Mesodermal cell (in vitro differentiated cells): Measurements from ENCODE around the gene GAL3ST3.
"Not testable (repeated sequence)": the region's sequence is repeated elsewhere in the genome, so short reads cannot be mapped to it uniquely, and the experiment has no call there.

ENCODE experiments used
- H3K27ac ChIP-seq: 2 replicates; pipeline ENCODE4 v1.7.0; 2013; ENCODE audit warnings: mild to moderate bottlenecking, low read depth, low read length, moderate library complexity; ENCODE audit not compliant: severe bottlenecking
- H3K36me3 ChIP-seq: 2 replicates; pipeline ENCODE4 v1.7.1; 2013; ENCODE audit warnings: mild to moderate bottlenecking, low read length, moderate library complexity; ENCODE audit not compliant: control insufficient read depth, insufficient read depth
- H3K4me1 ChIP-seq: one replicate; pipeline ENCODE4 v1.7.1; 2013; ENCODE audit warnings: mild to moderate bottlenecking, low read length; ENCODE audit not compliant: insufficient read depth, control insufficient read depth, poor library complexity, severe bottlenecking
- H3K4me3 ChIP-seq: 2 replicates; pipeline ENCODE4 v1.7.0; 2013; ENCODE audit warnings: low read length, control low read depth, mild to moderate bottlenecking; ENCODE audit not compliant: insufficient read depth, poor library complexity, severe bottlenecking; ENCODE audit errors: extremely low read depth
- H3K9me3 ChIP-seq: 2 replicates; pipeline ENCODE4 v1.7.1; 2013; ENCODE audit warnings: mild to moderate bottlenecking, low read length, moderate library complexity; ENCODE audit not compliant: control insufficient read depth
- WGBS, 2 experiments: methylation state at CpG; one replicate each; pipeline ENCODE4 v1.1.5; 2013; ENCODE audit warnings: missing lambda C conversion rate in 2 of 2; ENCODE audit not compliant: insufficient coverage in 2 of 2; 5-methylcytosine and 5-hydroxymethylcytosine counted together

The GAL3ST3 gene

GRCh38 chr11:66012946-66013761 is 35.8 kb downstream of the GAL3ST3 start:
- H3K4me3 ChIP-seq, result no peak overlapping the region
- no peaks in the 10 kb centered on the region for H3K36me3 ChIP-seq
- no peak overlapping the region for H3K27ac ChIP-seq
- 82 to 84% methylated on average over 10 to 11 of the region's 12 CpGs for WGBS, 2 experiments
- peaks cover 27% of the 10 kb centered on the region for H3K4me1 ChIP-seq
- H3K9me3 ChIP-seq, result no peaks in the 10 kb centered on the region

GRCh38 chr11:66012371-66012945 is 36.5 kb downstream of the GAL3ST3 start:
- Histone ChIP-seq H3K4me3 (no peak overlapping the region), H3K4me1 (peaks cover 27% of the 10 kb centered on the region), H3K27ac (no peak overlapping the region), H3K36me3 (no peaks in the 10 kb centered on the region), H3K9me3 (no peaks in the 10 kb centered on the region)
- 77 to 86% methylated on average over 7 to 10 of the region's 12 CpGs for WGBS, 2 experiments

- H3K27ac ChIP-seq, result no peak within 1 kb of the TSS
- WGBS, 2 experiments, result 76 to 88% methylated on average over 61 of the region's 61 CpGs
- H3K9me3 ChIP-seq, result no peaks in the 10 kb centered on the region
- no peak within 1 kb of the TSS for H3K4me3 ChIP-seq
- no peaks in the 10 kb centered on the region for H3K36me3 ChIP-seq
- H3K4me1 ChIP-seq, result peaks cover 31% of the 10 kb centered on the region
These were observed 37.1 kb downstream of the GAL3ST3 start, which contains the start of gene CST6 for GRCh38 chr11:66011785-66012303. CST6 (plus strand) TSS chr11:66012008; CDS start chr11:66012045, 37 bp downstream.

- Histone ChIP-seq H3K36me3 (peaks cover 4% of the 10 kb centered on the region), H3K27ac (no peak overlapping the region), H3K9me3 (no peaks in the 10 kb centered on the region), H3K4me1 (peaks cover 33% of the 10 kb centered on the region), H3K4me3 (no peak overlapping the region)
- WGBS, 2 experiments, result 87 to 90% methylated on average over 8 to 14 of the region's 14 CpGs
These were observed 37.6 kb downstream of the GAL3ST3 start for GRCh38 chr11:66011239-66011784.

- H3K9me3 ChIP-seq, H3K27ac ChIP-seq, H3K4me3 ChIP-seq: not testable (repeated sequence)
- H3K4me1 ChIP-seq, result peaks cover 23% of the 10 kb centered on the region
- 71 to 75% methylated on average over 3 to 4 of the region's 4 CpGs for WGBS, 2 experiments
- H3K36me3 ChIP-seq, result peaks cover 11% of the 10 kb centered on the region
These were observed 38.9 kb downstream of the GAL3ST3 start for GRCh38 chr11:66010036-66010435.

- no peak overlapping the region for H3K4me3 ChIP-seq
- peaks cover 25% of the 10 kb centered on the region for H3K36me3 ChIP-seq
- no peaks in the 10 kb centered on the region for H3K9me3 ChIP-seq
- H3K4me1 ChIP-seq, result peaks cover 18% of the 10 kb centered on the region
- WGBS, 2 experiments, result 52 to 76% methylated on average over 2 to 9 of the region's 10 CpGs
- no peak overlapping the region for H3K27ac ChIP-seq
These were observed 40.4 kb downstream of the GAL3ST3 start for GRCh38 chr11:66008468-66009101.

GRCh38 chr11:66008095-66008467 is 40.9 kb downstream of the GAL3ST3 start:
- no peaks in the 10 kb centered on the region for H3K9me3 ChIP-seq
- H3K27ac ChIP-seq, result no peak overlapping the region
- peaks cover 27% of the 10 kb centered on the region for H3K36me3 ChIP-seq
- H3K4me3 ChIP-seq, result no peak overlapping the region
- WGBS, 2 experiments, result 80% methylated on average over 1 of the region's 2 CpGs; no CpG with 5 or more reads in 1 of the 2 experiments
- peaks cover 13% of the 10 kb centered on the region for H3K4me1 ChIP-seq

GRCh38 chr11:66007201-66007634 is 41.7 kb downstream of the GAL3ST3 start:
- H3K4me3 ChIP-seq, result no peak overlapping the region
- peaks cover 13% of the 10 kb centered on the region for H3K4me1 ChIP-seq
- H3K9me3 ChIP-seq, result no peaks in the 10 kb centered on the region
- no peak overlapping the region for H3K27ac ChIP-seq
- 55 to 65% methylated on average over 4 to 5 of the region's 5 CpGs for WGBS, 2 experiments
- peaks cover 27% of the 10 kb centered on the region for H3K36me3 ChIP-seq

GRCh38 chr11:66006891-66007176 is 42.1 kb downstream of the GAL3ST3 start:
- 79 to 80% methylated on average over 4 of the region's 4 CpGs for WGBS, 2 experiments
- Histone ChIP-seq H3K27ac (no peak overlapping the region), H3K4me3 (no peak overlapping the region), H3K36me3 (peaks cover 27% of the 10 kb centered on the region), H3K9me3 (no peaks in the 10 kb centered on the region), H3K4me1 (peaks cover 13% of the 10 kb centered on the region)

- no peaks in the 10 kb centered on the region for H3K9me3 ChIP-seq
- 83 to 92% methylated on average over 10 to 12 of the region's 13 CpGs for WGBS, 2 experiments
- no peak overlapping the region for H3K4me3 ChIP-seq
- no peak overlapping the region for H3K27ac ChIP-seq
- peaks cover 13% of the 10 kb centered on the region for H3K4me1 ChIP-seq
- H3K36me3 ChIP-seq, result peaks cover 27% of the 10 kb centered on the region
These were observed 42.6 kb downstream of the GAL3ST3 start for GRCh38 chr11:66006134-66006890.
